ENCODE results near the gene BRMS1L.

The BRMS1L gene

GRCh38 chr14:35855876-35856481, 29.8 kb downstream of the BRMS1L start:
- no peak for DNase-seq
- intact Hi-C loops (cut with DNase I): no loop called here

GRCh38 chr14:35858521-35859209, 32.5 kb downstream of the BRMS1L start:
- intact Hi-C loops (cut with DNase I): no loop called here
- no peak for DNase-seq

DNA sequence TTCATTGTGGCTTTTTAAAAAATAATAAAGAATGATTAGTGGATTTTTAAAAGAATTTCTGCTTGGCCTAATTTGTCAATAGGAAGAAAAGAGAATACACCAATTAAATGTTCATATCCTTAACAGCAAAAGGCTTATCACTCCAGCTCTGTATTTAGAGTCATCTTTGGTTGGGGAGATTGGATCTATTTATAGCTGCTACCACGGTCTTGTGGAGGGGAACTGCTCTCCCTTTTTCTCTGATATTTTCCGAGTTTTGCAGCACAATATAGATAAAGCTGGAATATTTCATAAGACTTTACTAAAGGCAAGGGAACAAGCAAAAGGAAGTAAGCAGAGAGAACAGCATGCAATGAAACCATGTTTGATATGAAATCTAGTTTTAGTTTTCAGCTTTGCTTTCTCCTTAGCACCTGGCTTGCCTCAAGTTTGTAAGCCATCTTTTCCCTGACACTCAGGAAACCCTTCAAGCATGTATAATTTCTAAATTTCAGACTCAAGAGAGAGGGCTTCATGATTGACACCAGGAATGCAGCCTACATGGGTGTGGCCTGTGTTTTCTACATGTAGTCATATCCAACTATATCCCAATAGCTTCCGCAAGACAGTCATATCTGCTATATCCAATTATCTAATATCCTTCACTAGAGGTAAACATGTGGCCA, 35.2 kb downstream of the BRMS1L start:
- no peak for DNase-seq
- intact Hi-C loops (cut with DNase I): no loop called here

GRCh38 chr14:35865611-35866324, 39.6 kb downstream of the BRMS1L start:
- DNase-seq: no peak
- intact Hi-C loops (cut with DNase I): no loop called here

DNA sequence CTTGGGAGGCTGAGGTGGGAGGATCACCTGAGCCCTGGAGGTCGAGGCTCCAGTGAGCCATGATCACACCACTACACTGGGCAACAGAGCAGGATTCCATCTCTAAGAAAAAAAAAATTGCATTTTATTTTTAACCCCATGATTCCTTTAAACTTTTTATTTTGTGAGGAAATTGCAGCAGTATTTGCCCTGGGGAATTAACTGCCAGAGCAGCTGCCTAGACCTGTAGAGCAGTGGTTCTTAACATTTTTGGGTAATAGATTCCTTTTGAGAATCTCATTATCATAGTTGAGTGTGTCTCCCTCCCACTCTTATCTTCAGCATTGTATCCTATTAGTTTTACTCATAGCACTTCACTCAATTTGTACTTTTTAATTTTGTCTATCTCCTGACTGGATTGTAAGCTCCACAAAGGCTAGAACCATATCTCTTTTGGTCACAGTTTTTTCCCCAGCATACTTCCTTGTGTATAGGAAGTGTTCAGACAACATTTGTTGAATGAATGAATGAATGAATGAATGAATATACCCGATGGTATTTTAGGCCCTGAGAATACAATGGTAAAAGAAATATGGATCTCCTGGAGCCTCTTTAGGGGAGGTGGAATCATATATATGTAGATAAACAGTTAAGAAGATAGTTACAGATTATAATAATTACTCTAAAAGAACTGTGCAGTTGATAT, 40.6 kb downstream of the BRMS1L start:
- intact Hi-C loops (cut with DNase I): no loop called here
- peak in 2 of 42 donors; percentile 9 for DNase-seq

DNA sequence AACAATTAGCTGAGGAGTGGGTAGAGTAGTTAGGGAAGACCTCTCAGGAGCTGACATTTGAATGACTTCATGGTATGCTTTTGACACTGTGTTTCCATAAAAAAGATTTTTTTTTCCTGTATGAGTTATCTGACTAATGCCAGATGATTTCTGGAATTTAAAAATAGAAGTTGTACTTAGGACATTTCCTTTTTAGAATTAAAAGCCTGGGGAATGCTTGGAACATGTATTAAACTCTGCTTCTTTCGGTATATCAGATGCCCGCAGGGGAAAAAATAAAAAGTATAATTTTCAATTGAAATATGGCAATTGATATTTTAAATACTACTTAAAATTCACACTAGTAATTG, 41.1 kb downstream of the BRMS1L start:
- intact Hi-C loops (cut with DNase I): no loop called here
- no peak for DNase-seq

DNA sequence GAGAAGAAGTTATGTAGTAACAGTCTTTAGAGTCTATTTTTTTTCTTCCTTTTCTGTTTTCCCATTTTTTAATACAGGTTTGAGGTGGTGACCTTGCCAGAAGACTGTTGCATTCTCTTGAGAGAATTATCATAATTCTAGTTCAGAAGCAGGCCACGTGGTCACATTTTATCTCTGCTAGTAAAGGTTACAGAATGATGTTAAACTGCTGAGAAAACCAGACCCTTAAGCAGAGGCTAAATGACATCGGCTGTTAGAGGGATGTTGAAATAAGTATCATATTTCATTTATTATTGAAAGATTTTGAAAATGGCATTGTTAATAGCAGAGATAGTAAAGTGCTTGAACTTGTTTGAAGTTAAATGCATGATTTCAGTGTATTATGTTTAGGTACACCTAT, 49.2 kb downstream of the BRMS1L start:
- intact Hi-C loops (cut with DNase I): no loop called here

GRCh38 chr14:35877276-35877675, 51.1 kb downstream of the BRMS1L start:
- intact Hi-C loops (cut with DNase I): no loop called here
- no peak for DNase-seq

More for the DNA sequence above, 49.2 kb downstream of the BRMS1L start:
- no peak for DNase-seq

DNA sequence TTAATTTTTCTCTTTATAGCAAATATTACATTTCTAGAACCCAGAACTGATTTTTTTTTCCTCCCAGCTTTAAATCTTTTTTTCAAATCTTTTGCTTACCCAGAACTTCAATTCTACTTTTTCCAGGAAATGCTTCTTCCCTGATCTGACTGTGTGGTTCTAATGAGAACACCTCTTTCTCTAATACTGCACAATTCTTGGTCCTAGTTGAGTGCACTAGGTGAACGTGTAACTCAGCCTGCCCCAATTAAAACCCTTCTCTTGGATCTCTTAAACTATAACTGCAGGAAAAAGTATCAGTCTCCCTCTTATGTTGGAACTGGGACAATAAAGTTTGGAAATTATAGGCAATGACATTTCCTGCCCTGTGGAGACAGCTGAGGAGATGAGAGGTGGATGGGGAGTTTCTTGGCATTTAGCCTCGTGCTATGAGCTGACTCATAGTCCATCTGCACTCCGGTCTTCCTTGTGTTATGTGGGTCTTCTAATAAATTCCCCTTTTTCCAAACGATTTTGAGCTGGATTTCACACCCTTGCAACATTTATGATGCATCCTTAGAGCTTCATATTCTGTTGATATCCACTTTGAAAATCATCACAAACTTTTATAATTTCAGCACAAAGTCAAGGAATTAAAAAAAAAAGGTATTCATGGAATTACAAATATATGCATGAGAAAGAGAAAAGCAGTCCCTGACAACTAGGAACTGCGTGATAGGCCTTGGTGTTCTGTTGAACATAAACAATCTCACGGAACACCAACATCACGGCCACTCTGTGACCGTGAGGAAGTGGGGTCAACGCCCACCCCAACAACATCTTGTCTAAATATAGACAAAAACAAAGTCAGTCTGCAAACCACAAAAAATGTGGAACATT, 52.4 kb downstream of the BRMS1L start:
- DNase-seq: no peak
- intact Hi-C loops (cut with DNase I): no loop called here

DNA sequence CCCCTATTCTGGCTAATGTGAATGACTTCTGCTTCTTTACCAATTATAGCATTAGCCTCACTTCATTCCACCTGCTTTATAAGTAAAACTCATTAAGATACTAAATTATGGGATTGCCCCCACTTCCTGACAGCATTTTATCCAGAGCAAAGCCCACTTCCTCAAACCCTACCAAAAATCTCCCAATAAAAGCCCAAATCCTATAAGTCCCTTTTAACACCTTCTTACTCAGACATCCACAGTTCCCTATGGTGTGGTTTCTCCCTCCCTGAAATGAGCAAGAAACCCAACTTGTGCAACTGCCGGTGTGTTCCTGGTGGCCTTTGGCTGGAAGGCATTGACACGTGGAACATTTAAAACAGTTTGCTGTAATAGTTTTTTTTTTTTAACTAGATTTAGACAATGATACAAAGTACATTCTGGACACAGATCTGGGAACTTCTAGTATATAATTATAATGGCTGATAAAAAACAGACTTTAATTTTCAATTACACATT, 53.1 kb downstream of the BRMS1L start:
- intact Hi-C loops (cut with DNase I): no loop called here
- DNase-seq: no peak

GRCh38 chr14:35879654-35880249, 53.6 kb downstream of the BRMS1L start:
- intact Hi-C loops (cut with DNase I): loop anchor here (10.0 kb wide), 1 partner anchor 495 kb away; no protein-coding TSS in a partner anchor
- DNase-seq: no peak

- intact Hi-C loops (cut with DNase I): loop anchor here (10.0 kb wide), 1 partner anchor 494 kb away; no protein-coding TSS in a partner anchor
- DNase-seq: no peak
Observed at GRCh38 chr14:35881280-35881679, 55.1 kb downstream of the BRMS1L start.

DNA sequence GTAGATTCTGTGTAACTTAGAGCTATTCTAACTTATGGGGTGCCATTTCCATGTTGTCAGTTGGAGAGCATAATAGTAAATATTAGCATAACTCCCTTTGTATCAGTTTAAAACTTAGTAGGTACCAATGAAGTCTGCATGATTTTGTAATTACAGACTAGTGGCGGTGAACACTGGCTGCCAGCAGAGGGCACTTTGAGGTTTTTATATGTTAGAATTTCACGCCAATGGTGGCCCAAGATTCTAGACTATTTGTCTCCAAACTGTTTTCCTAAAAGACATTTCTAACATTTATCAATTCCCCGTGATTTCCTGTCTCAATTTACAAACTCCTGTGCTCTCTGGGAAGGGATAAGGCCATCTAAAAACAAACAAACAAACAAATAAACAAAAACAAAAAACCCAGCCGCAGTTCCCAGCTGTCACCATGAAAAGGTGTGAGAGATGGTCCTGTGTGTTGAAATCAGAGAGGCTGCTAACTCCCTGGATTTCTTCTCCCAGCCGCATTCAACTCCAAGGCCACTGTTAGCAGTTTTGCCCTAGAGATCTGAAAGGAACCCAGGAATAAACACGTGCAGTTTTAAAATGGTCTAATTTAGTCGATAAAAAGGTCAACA, 57.6 kb downstream of the BRMS1L start:
- DNase-seq: peak in 41 of 42 donors; percentile 12 to 85 (median 61)
- intact Hi-C loops (cut with DNase I): loop anchor here (10.0 kb wide), 1 partner anchor 491 kb away; no protein-coding TSS in a partner anchor

- DNase-seq: no peak
- intact Hi-C loops (cut with DNase I): loop anchor here (10.0 kb wide), 1 partner anchor 184 kb away; no protein-coding TSS in a partner anchor
Observed at GRCh38 chr14:35890308-35890707, 64.2 kb downstream of the BRMS1L start.

GRCh38 chr14:35895256-35895655, 69.1 kb downstream of the BRMS1L start:
- intact Hi-C loops (cut with DNase I): loop anchor here (10.0 kb wide), 1 partner anchor 180 kb away; no protein-coding TSS in a partner anchor
- no peak for DNase-seq

GRCh38 chr14:35897616-35898111, 71.5 kb downstream of the BRMS1L start:
- peak; percentile 50 to 92 (median 79) for DNase-seq
- intact Hi-C loops (cut with DNase I): loop anchor here (10.0 kb wide), 1 partner anchor 177 kb away; no protein-coding TSS in a partner anchor

Measured in head of caudate nucleus (tissue), 42 donors.